Retinal pigment epithelial cell (primary cell): ENCODE results near the gene CDHR1.

ENCODE experiments used
- DNase-seq: peaks from one replicate; pipeline ENCODE4 v3.0.0-alpha.2; 2010; ENCODE audit warnings: low read depth
- H3K4me3 ChIP-seq: 2 replicates; pipeline ENCODE4 v1.5.1; 2011; ENCODE audit warnings: mild to moderate bottlenecking, low read length, control low read depth, moderate library complexity
- TF ChIP-seq, protein P1 (sequence below): conservative IDR thresholded peaks from 2 replicates; pipeline ENCODE4 v1.5.1; 2011; ENCODE audit warnings: low read depth, low read length, control low read depth, inconsistent platforms

Gene CDHR1

DNA sequence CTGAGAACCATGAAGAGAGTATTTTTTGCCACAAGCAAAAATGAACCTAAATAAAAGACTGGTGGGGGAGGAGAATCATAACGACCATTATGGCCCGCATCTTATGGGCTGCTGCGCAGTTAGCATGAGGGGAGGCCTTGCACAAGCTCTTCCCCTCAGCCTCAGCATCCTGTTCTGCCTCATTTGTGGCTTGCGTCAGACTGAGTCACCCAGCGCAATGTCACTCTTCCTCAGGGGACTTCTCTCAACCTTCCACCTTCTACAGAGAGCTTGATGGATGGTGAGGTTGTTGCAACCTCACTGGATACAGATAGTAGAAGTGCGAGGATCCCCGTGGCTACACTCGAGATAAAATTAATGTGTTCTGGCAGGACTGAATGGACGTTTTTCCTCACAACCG is 37.6 kb upstream of the CDHR1 start:
- H3K4me3 ChIP-seq, result no peak overlapping the region
- TF ChIP-seq, protein P1, sequence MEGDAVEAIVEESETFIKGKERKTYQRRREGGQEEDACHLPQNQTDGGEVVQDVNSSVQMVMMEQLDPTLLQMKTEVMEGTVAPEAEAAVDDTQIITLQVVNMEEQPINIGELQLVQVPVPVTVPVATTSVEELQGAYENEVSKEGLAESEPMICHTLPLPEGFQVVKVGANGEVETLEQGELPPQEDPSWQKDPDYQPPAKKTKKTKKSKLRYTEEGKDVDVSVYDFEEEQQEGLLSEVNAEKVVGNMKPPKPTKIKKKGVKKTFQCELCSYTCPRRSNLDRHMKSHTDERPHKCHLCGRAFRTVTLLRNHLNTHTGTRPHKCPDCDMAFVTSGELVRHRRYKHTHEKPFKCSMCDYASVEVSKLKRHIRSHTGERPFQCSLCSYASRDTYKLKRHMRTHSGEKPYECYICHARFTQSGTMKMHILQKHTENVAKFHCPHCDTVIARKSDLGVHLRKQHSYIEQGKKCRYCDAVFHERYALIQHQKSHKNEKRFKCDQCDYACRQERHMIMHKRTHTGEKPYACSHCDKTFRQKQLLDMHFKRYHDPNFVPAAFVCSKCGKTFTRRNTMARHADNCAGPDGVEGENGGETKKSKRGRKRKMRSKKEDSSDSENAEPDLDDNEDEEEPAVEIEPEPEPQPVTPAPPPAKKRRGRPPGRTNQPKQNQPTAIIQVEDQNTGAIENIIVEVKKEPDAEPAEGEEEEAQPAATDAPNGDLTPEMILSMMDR, result no peak
- no peak for DNase-seq

DNA sequence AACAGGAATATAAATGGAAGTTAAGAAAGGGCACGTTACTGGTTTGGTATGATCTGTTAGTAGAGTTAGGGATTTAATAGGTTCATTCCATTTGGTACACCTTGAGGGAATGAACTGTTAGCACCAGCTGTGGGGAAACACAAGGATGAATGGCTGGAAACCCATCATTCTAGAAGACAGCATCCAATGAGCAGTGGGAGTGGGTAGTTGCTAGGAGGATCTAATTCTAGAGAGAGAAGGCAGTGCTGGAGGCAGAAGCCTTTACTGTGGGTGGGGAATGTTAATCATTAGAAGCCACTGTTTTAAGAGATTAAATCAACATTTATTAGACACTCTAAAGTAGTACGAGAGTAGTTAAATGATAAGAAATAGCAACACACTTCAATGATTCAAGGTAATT is 36.3 kb upstream of the CDHR1 start:
- TF ChIP-seq, protein P1, result no peak
- DNase-seq, result no peak
- H3K4me3 ChIP-seq, result no peak overlapping the region

DNA sequence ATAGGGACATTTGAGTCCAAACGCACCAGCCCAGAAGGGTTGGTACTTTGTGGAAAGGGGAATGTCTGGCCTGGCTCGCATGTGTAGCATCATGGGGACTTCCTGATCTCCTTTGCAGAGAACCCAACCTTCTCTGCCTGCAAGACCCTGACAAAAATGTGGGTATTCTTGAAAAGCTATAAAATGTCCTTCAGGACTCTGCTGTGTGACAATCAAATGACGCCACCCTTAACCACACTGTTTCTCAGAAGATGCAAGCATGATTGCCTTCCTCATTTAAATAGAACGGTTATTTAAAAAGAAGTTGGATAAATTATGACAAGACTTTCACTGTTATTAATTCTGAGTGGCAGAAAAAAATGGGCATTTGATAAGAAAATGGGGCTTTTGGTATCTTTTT is 35.8 kb upstream of the CDHR1 start:
- no peak overlapping the region for H3K4me3 ChIP-seq
- TF ChIP-seq, protein P1, result no peak
- DNase-seq, result no peak

DNA sequence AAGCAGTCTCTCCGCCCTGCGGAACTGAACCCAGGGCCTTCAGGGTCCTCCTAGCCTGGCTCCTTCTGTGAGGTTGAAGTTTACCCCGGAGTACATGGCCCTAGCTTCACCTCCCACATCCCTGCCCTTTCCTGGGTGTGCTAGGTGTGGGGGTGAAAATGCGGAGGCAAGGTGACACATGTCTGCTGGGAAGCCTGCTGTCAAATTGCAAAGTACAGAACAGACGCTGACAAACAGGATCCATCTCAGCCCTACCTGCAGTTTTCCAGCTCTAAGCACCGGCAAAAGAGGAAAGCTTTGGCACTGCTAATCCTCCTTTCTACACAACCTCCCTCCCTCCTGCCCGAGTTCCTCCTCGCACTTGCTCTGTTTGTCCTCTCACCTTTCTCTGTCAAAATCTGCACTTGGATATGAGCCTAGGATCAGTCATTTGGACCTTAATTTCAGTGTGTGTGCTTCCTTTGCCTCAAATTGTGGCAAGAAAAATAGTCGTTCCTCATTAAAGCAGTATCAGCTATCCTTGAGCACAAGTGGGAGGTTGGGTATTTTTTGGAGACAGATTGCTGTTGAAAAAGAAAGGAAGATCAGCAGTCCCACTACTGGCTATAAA is 35.2 kb upstream of the CDHR1 start:
- no peak for DNase-seq
- TF ChIP-seq, protein P1, result no peak
- H3K4me3 ChIP-seq, result no peak overlapping the region

DNA sequence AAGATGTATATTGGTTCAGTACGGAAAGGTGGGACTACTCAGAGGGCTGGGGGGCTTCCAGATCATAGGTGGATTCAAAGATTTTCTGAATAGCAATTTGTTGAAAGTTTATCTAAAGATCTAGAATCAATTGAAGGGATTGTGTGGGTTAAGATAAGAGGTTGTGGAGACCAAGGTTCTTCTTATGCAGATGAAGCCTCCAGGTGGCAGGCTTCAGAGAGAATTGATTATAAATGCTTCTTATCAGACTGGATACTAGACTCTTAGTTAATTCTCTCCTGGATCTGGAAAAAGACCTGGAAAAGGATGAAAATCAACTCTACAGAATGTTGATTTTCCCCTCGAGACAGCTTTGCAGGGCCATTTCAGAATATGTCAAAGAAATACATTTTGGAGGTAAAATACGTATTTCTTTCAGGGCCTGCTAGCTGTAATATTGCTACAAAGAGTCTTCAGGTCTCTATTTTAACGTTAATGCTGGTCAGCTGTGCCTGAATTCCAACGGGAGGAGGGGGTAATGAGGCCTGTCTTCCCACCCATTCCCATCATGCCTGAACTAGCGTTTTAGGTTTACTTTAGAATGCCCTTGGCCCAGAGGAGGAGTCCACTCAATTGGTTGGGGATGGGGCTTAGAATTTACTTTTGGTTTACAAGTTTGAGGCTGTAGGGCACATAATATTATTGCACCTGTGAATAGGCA is 33.5 kb upstream of the CDHR1 start:
- no peak overlapping the region for H3K4me3 ChIP-seq
- no peak for DNase-seq
- TF ChIP-seq, protein P1, result no peak

DNA sequence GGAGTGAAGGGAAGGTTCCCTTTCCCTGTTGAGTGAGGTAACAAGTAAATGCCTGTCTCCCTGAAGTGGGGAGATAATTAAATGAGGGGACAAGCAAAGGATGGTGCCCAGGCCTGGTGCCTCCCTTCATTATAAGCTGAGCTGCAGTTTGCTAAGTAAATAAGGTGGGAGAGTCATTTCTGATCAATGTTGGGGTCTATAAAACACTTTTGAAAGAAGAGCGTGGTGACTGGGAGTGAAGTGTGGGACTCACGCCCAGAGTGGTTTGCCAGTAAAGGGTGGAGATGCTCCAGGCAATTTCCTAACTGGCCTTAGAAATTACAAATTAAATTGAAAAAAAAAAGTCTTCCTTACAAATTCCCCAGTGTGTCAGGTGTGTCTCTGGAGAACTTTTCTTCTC is 30.3 kb upstream of the CDHR1 start:
- no peak overlapping the region for H3K4me3 ChIP-seq
- no peak for DNase-seq
- TF ChIP-seq, protein P1, result no peak

DNA sequence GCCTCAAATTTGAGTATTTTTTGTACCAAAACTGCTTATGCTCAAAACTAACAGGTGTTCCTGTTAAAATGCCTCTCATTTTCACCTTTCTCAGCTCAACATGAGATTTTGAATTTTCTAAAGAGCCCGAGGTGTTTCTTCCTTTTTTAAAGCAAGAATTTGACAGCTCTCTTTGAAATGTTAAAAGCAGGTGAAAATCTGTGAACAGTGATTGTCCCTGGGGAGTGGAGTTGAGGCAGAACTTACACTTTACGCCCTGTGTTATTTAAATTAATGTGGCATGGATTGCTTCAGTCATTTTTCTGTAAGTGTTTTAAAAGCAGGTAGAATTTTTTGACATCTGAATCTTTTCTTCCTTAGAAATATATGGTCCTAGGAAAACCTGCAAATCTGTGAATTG is 29.9 kb upstream of the CDHR1 start:
- no peak for DNase-seq
- TF ChIP-seq, protein P1, result no peak
- H3K4me3 ChIP-seq, result no peak overlapping the region
